CD14-positive monocyte (primary cell): Measurements from ENCODE around the gene AMBRA1. TPM values are rescaled to one million over a fixed set of nuclear protein-coding genes. Genes with fewer than 3 reads are reported as not detected.
A peak's percentile ranks its signal among the peaks of the same experiment; 100 is the strongest.

Experiments
- DNase-seq, 3 donors: peaks; one replicate each; pipeline ENCODE4 v3.0.0-alpha.2; 2011 to 2022
- H2AFZ ChIP-seq: 2 replicates; pipeline ENCODE4 v1.6.0; 2012; ENCODE audit warnings: mild to moderate bottlenecking, low read depth, low read length, inconsistent platforms; ENCODE audit not compliant: insufficient read depth, poor library complexity, severe bottlenecking
- H3K27ac ChIP-seq, 2 donors: 1 replicate in 1 of 2; 2 replicates in 1 of 2; pipeline ENCODE4 v1.5.1; 2012 to 2013; ENCODE audit warnings: low read length in 2 of 2, control low read depth in 1 of 2, inconsistent platforms in 1 of 2, low read depth in 1 of 2, mild to moderate bottlenecking in 1 of 2
- H3K27me3 ChIP-seq, 2 donors: one replicate each; pipeline versions ENCODE4 v1.6.0 to v1.6.1; 2011 to 2013; ENCODE audit warnings: low read length in 2 of 2; ENCODE audit not compliant: control insufficient read depth in 2 of 2, insufficient read depth in 2 of 2
- H3K36me3 ChIP-seq, 2 donors: replicated peaks in 1 of 2; 1 replicate in 1 of 2; 2 replicates in 1 of 2; pipeline versions ENCODE4 v1.5.1 to v1.6.1; 2012 to 2013; ENCODE audit warnings: low read length in 2 of 2, control low read depth in 1 of 2, inconsistent platforms in 1 of 2, mild to moderate bottlenecking in 1 of 2; ENCODE audit not compliant: insufficient read depth in 2 of 2, control insufficient read depth in 1 of 2
- H3K4me1 ChIP-seq, 2 donors: 1 replicate in 1 of 2; 2 replicates in 1 of 2; pipeline versions ENCODE4 v1.5.1 to v1.6.1; 2012 to 2013; ENCODE audit warnings: low read length in 2 of 2, control low read depth in 1 of 2, inconsistent platforms in 1 of 2, mild to moderate bottlenecking in 1 of 2, moderate library complexity in 1 of 2; ENCODE audit not compliant: insufficient read depth in 2 of 2, control insufficient read depth in 1 of 2
- H3K4me2 ChIP-seq: replicated peaks from 2 replicates; pipeline ENCODE3; 2012; ENCODE audit warnings: low read length, moderate library complexity, mild to moderate bottlenecking; ENCODE audit not compliant: poor library complexity, severe bottlenecking; ENCODE audit errors: extremely low read depth
- H3K4me3 ChIP-seq, 3 experiments: fragments of 200-600 bp in 1 of 3; sonication (generic) in 1 of 3; replicated peaks in 1 of 3; 1 replicate in 2 of 3; 2 replicates in 1 of 3; pipeline ENCODE4 v1.5.1; 2011 to 2013; ENCODE audit warnings: low read length in 3 of 3, mild to moderate bottlenecking in 3 of 3, control low read depth in 2 of 3, low read depth in 2 of 3, inconsistent platforms in 1 of 3, moderate library complexity in 1 of 3
- H3K79me2 ChIP-seq: 2 replicates; pipeline ENCODE4 v1.6.0; 2012; ENCODE audit warnings: mild to moderate bottlenecking, control low read depth, inconsistent platforms, low read length, moderate library complexity; ENCODE audit not compliant: insufficient read depth
- H3K9ac ChIP-seq: 2 replicates; pipeline ENCODE4 v1.6.0; 2017; ENCODE audit warnings: low read length, mild to moderate bottlenecking; ENCODE audit not compliant: insufficient read depth, poor library complexity, severe bottlenecking
- H3K9me3 ChIP-seq, 2 donors: replicated peaks in 1 of 2; 1 replicate in 1 of 2; 2 replicates in 1 of 2; pipeline versions ENCODE4 v1.5.1 to v1.6.1; 2012 to 2013; ENCODE audit warnings: low read length in 2 of 2, control low read depth in 1 of 2; ENCODE audit not compliant: control insufficient read depth in 1 of 2, insufficient read depth in 1 of 2
- H4K20me1 ChIP-seq: 2 replicates; pipeline ENCODE4 v1.6.0; 2012; ENCODE audit warnings: mild to moderate bottlenecking, low read length, control low read depth, moderate library complexity; ENCODE audit not compliant: insufficient read depth
- H3K27ac Mint-ChIP-seq, 7 donors: one replicate each; pipeline ENCODE4 v1.8.0; 2020; ENCODE audit warnings: mild to moderate bottlenecking in 7 of 7, mixed read lengths in 7 of 7, moderate library complexity in 6 of 7, inconsistent platforms in 2 of 7
- H3K27me3 Mint-ChIP-seq, 3 donors: one replicate each; pipeline ENCODE4 v1.8.0; 2021 to 2022; ENCODE audit warnings: low read depth in 3 of 3, mild to moderate bottlenecking in 3 of 3, mixed read lengths in 3 of 3, moderate library complexity in 3 of 3, inconsistent platforms in 1 of 3
- H3K36me3 Mint-ChIP-seq, 2 donors: one replicate each; pipeline ENCODE4 v1.8.0; 2020; ENCODE audit warnings: mixed read lengths in 2 of 2, inconsistent platforms in 1 of 2, mild to moderate bottlenecking in 1 of 2
- H3K4me1 Mint-ChIP-seq: one replicate; pipeline ENCODE4 v1.8.0; 2020; ENCODE audit warnings: mild to moderate bottlenecking, mixed read lengths
- H3K4me3 Mint-ChIP-seq, 2 donors: one replicate each; pipeline ENCODE4 v1.8.0; 2020; ENCODE audit warnings: mild to moderate bottlenecking in 2 of 2, mixed read lengths in 2 of 2, moderate library complexity in 1 of 2
- H3K9me3 Mint-ChIP-seq, 7 donors: one replicate each; pipeline ENCODE4 v1.8.0; 2020 to 2022; ENCODE audit warnings: mixed read lengths in 7 of 7, mild to moderate bottlenecking in 6 of 7, moderate library complexity in 6 of 7, inconsistent platforms in 2 of 7
- CTCF ChIP-seq: fragments of 200-600 bp; IDR thresholded peaks from one replicate; pipeline ENCODE4 v1.8.0; 2022; ENCODE audit warnings: antibody characterized with exemption, mild to moderate bottlenecking
- WGBS: methylation state at CpG from one replicate; pipeline ENCODE4 v1.1.5; 2013; ENCODE audit warnings: missing lambda C conversion rate; ENCODE audit not compliant: insufficient coverage; 5-methylcytosine and 5-hydroxymethylcytosine counted together
- intact Hi-C, 2 donors: fragments of 100-400 bp; cut with micrococcal nuclease; formaldehyde crosslinking; loops; one replicate each; pipeline versions ENCODE4 v1.15.0 to v1.15.1; 2023
- polyA plus RNA-seq, 3 donors: library from polyadenylated mRNA; depleted of rRNA in 1 of 3; unstranded in 2 of 3; stranded (reverse) in 1 of 3; fragments of 300-500 nt in 2 of 3; fragments of >200 nt in 1 of 3; fragmentation: Illumina TruSeq in 2 of 3; gene quantifications; 1 replicate in 2 of 3; 2 replicates in 1 of 3; pipeline ENCODE4 v1.2.3, GENCODE V29; 2012 to 2021

AMBRA1 gene
- polyA plus RNA-seq, 3 donors, result 2.1 to 6.1 (median 3.8) TPM

- peak overlapping the region in 1 of 7 donors; percentile 8 for H3K27ac Mint-ChIP-seq
- no peaks in the 10 kb centered on the region for H3K9me3 Mint-ChIP-seq
- no peak overlapping the region for H3K4me3 Mint-ChIP-seq
- H4K20me1 ChIP-seq, result peaks cover 4% of the 10 kb centered on the region
- peaks cover 4% of the 10 kb centered on the region for H3K4me1 Mint-ChIP-seq
- H3K4me3 ChIP-seq, result no peak overlapping the region
- peaks cover 37 to 66% of the 10 kb centered on the region in 2 donors for H3K36me3 ChIP-seq
- H3K9ac ChIP-seq, result no peak overlapping the region
- intact Hi-C loops, result no loop called here
- WGBS, result no CpG with 5 or more reads among the region's 1 CpG
- no peaks in the 10 kb centered on the region for H3K27me3 ChIP-seq
- no peak for TF ChIP-seq CTCF
- H3K27me3 Mint-ChIP-seq, result no peaks in the 10 kb centered on the region
- H3K4me1 ChIP-seq, result no peaks in the 10 kb centered on the region
- no peak overlapping the region for H3K4me2 ChIP-seq
- H3K27ac ChIP-seq, result no peak overlapping the region
- DNase-seq, result no peak
- no peaks in the 10 kb centered on the region for H3K9me3 ChIP-seq
- H3K79me2 ChIP-seq, result no peaks in the 10 kb centered on the region
- no peak overlapping the region for H2AFZ ChIP-seq
- H3K36me3 Mint-ChIP-seq, result peaks cover 52 to 55% of the 10 kb centered on the region in 2 donors
Observed at GRCh38 chr11:46508360-46508759, 85.5 kb downstream of the AMBRA1 start.

- H3K9me3 ChIP-seq, result no peaks in the 10 kb centered on the region
- Mint-ChIP-seq H3K27me3 (no peaks in the 10 kb centered on the region), H3K36me3 (peaks cover 52 to 53% of the 10 kb centered on the region in 2 donors), H3K9me3 (no peaks in the 10 kb centered on the region), H3K27ac (no peak overlapping the region), H3K4me3 (no peak overlapping the region), H3K4me1 (peaks cover 4% of the 10 kb centered on the region)
- intact Hi-C loops, result no loop called here
- no peaks in the 10 kb centered on the region for H3K27me3 ChIP-seq
- H3K79me2 ChIP-seq, result no peaks in the 10 kb centered on the region
- H3K36me3 ChIP-seq, result peaks cover 34 to 61% of the 10 kb centered on the region in 2 donors
- no CpG with 5 or more reads among the region's 2 CpGs for WGBS
- no peaks in the 10 kb centered on the region for H4K20me1 ChIP-seq
- no peak for DNase-seq
- H3K27ac ChIP-seq, result no peak overlapping the region
- H3K4me2 ChIP-seq, result no peak overlapping the region
- H2AFZ ChIP-seq, result no peak overlapping the region
- no peaks in the 10 kb centered on the region for H3K4me1 ChIP-seq
- TF ChIP-seq CTCF, result no peak
- H3K4me3 ChIP-seq, result no peak overlapping the region
- no peak overlapping the region for H3K9ac ChIP-seq
Observed at GRCh38 chr11:46506483-46506791, 87.4 kb downstream of the AMBRA1 start.
